GM23338 (cell line): ENCODE measurements around the gene PLK2. TPM values are rescaled to one million over a fixed set of nuclear protein-coding genes. Genes with fewer than 3 reads are reported as not detected.

Source experiments
- ATAC-seq: fragments of 200-7000 bp; cut with Tn5 transposase; 3 replicates; pipeline ENCODE4 v1.9.1; 2020
- DNase-seq: peaks from one replicate; pipeline ENCODE4 v3.0.0-alpha.2; 2015; ENCODE audit warnings: low spot score
- H2AFZ ChIP-seq: fragments of 200-600 bp; sonication (generic); 2 replicates; pipeline ENCODE4 v1.8.0; 2016; ENCODE audit warnings: antibody characterized with exemption, mild to moderate bottlenecking, moderate library complexity
- H3F3A ChIP-seq: fragments of 200-600 bp; sonication (generic); replicated peaks from 2 replicates; pipeline ENCODE4 v1.8.0; 2017; ENCODE audit warnings: antibody characterized with exemption, mixed run types, low read depth
- H3K27ac ChIP-seq: fragments of 200-600 bp; sonication (generic); 2 replicates; pipeline ENCODE4 v1.6.1; 2016; ENCODE audit warnings: low read depth
- H3K27me3 ChIP-seq: fragments of 200-600 bp; sonication (generic); 2 replicates; pipeline ENCODE4 v1.8.0; 2016; ENCODE audit warnings: mild to moderate bottlenecking, mixed run types, moderate library complexity; ENCODE audit not compliant: insufficient read depth
- H3K36me3 ChIP-seq: fragments of 200-600 bp; sonication (generic); 2 replicates; pipeline ENCODE4 v1.8.0; 2016; ENCODE audit warnings: mild to moderate bottlenecking; ENCODE audit not compliant: insufficient read depth
- H3K4me1 ChIP-seq: fragments of 200-600 bp; sonication (generic); 2 replicates; pipeline ENCODE4 v1.8.0; 2016; ENCODE audit warnings: mild to moderate bottlenecking, moderate library complexity; ENCODE audit not compliant: insufficient read depth
- H3K4me2 ChIP-seq: fragments of 200-600 bp; sonication (generic); 2 replicates; pipeline ENCODE4 v1.7.1; 2017; ENCODE audit warnings: mixed run types
- H3K4me3 ChIP-seq: fragments of 200-600 bp; sonication (generic); 2 replicates; pipeline ENCODE4 v1.6.1; 2016; ENCODE audit warnings: mixed run types
- H3K79me2 ChIP-seq: fragments of 200-600 bp; sonication (generic); replicated peaks from 2 replicates; pipeline ENCODE4 v1.8.0; 2017; ENCODE audit warnings: mild to moderate bottlenecking; ENCODE audit not compliant: insufficient read depth
- H3K9me2 ChIP-seq: fragments of 200-600 bp; sonication (generic); 2 replicates; pipeline ENCODE4 v1.8.0; 2017; ENCODE audit not compliant: insufficient read depth
- H4K20me1 ChIP-seq: fragments of 200-600 bp; sonication (generic); replicated peaks from 2 replicates; pipeline ENCODE4 v1.8.0; 2017; ENCODE audit warnings: mild to moderate bottlenecking; ENCODE audit not compliant: insufficient read depth
- H3K27ac Mint-ChIP-seq: 2 replicates; pipeline ENCODE4 v1.8.0; 2020; ENCODE audit warnings: inconsistent platforms, mild to moderate bottlenecking, moderate library complexity, mixed read lengths
- H3K27me3 Mint-ChIP-seq: 3 replicates; pipeline ENCODE4 v1.8.0; 2022; ENCODE audit warnings: low read depth, mild to moderate bottlenecking, moderate library complexity, mixed read lengths, inconsistent platforms; ENCODE audit not compliant: insufficient read depth, poor library complexity
- H3K36me3 Mint-ChIP-seq: 3 replicates; pipeline ENCODE4 v1.8.0; 2021; ENCODE audit warnings: low read depth, mild to moderate bottlenecking, inconsistent platforms, moderate library complexity, mixed read lengths
- H3K4me1 Mint-ChIP-seq: 3 replicates; pipeline ENCODE4 v1.8.0; 2020; ENCODE audit warnings: mild to moderate bottlenecking, inconsistent platforms, mixed read lengths
- H3K4me3 Mint-ChIP-seq: 3 replicates; pipeline ENCODE4 v1.8.0; 2021; ENCODE audit warnings: moderate library complexity, mild to moderate bottlenecking, inconsistent platforms, mixed read lengths
- H3K9me3 Mint-ChIP-seq: 3 replicates; pipeline ENCODE4 v1.8.0; 2020; ENCODE audit warnings: moderate library complexity, mild to moderate bottlenecking, inconsistent platforms, mixed read lengths
- CREB1 ChIP-seq: fragments of 250-450 bp; sonication (Bioruptor Pico); IDR thresholded peaks from 2 replicates; pipeline ENCODE4 v1.5.0; 2020; ENCODE audit warnings: low read depth, mild to moderate bottlenecking, moderate library complexity
- CTCF ChIP-seq, 2 experiments: fragments of 200-600 bp in 1 of 2; sonication (generic) in 1 of 2; conservative IDR thresholded peaks; 2 replicates each; pipeline versions ENCODE4 v1.5.1 to v1.6.1; 2016 to 2017; ENCODE audit warnings: antibody characterized with exemption in 2 of 2, low read depth in 2 of 2, mild to moderate bottlenecking in 2 of 2, moderate library complexity in 1 of 2
- ETS1 ChIP-seq: IDR thresholded peaks from 2 replicates; pipeline ENCODE4 v1.6.1; 2016; ENCODE audit warnings: antibody characterized with exemption
- EZH2 ChIP-seq: fragments of 200-600 bp; sonication (generic); IDR thresholded peaks from one replicate; pipeline ENCODE4 v1.8.0; 2017; ENCODE audit warnings: antibody characterized with exemption, mild to moderate bottlenecking, low read depth; ENCODE audit not compliant: unreplicated experiment
- EZH2phosphoT487 ChIP-seq: fragments of 200-600 bp; sonication (generic); IDR thresholded peaks from one replicate; pipeline ENCODE4 v1.8.1; 2018; ENCODE audit warnings: antibody characterized with exemption; ENCODE audit not compliant: unreplicated experiment
- JUNB ChIP-seq: IDR thresholded peaks from one replicate; pipeline ENCODE4 v1.6.1; 2016; ENCODE audit warnings: antibody characterized with exemption; ENCODE audit not compliant: unreplicated experiment
- NANOG ChIP-seq: IDR thresholded peaks from 2 replicates; pipeline ENCODE4 v1.6.1; 2016; ENCODE audit warnings: antibody characterized with exemption, borderline replicate concordance
- POLR2AphosphoS5 ChIP-seq: IDR thresholded peaks from 2 replicates; pipeline ENCODE4 v1.6.1; 2016; ENCODE audit warnings: antibody characterized with exemption, low read depth
- REST ChIP-seq: IDR thresholded peaks from one replicate; pipeline ENCODE4 v1.6.1; 2018; ENCODE audit warnings: antibody characterized with exemption; ENCODE audit not compliant: unreplicated experiment
- STAT1 ChIP-seq: IDR thresholded peaks from one replicate; pipeline ENCODE4 v1.6.1; 2016; ENCODE audit warnings: antibody characterized with exemption; ENCODE audit not compliant: unreplicated experiment
- ZNF114 ChIP-seq: fragments of 250-450 bp; sonication (Bioruptor Pico); IDR thresholded peaks from 2 replicates; pipeline ENCODE4 v1.5.0; 2020; ENCODE audit warnings: mild to moderate bottlenecking, moderate library complexity
- ZNF331 ChIP-seq: fragments of 250-450 bp; sonication (Bioruptor Pico); IDR thresholded peaks from 2 replicates; pipeline ENCODE4 v1.5.0; 2020; ENCODE audit warnings: low read depth, mild to moderate bottlenecking, moderate library complexity
- ZNF462 ChIP-seq: fragments of 250-450 bp; sonication (Bioruptor Pico); IDR thresholded peaks from 2 replicates; pipeline ENCODE4 v1.5.0; 2020; ENCODE audit warnings: mild to moderate bottlenecking, moderate library complexity
- polyA plus RNA-seq: library from polyadenylated mRNA; unstranded; fragments of >200 nt; fragmentation: Nextera tagmentation; extraction: Ambion mirVana; gene quantifications from 2 replicates; pipeline ENCODE4 v1.2.1, GENCODE V29; 2016
- total RNA-seq: library from RNA; depleted of rRNA; stranded (reverse); fragments of >200 nt; shearing (Covaris generic); gene quantifications from 2 replicates; pipeline ENCODE4 v1.2.3, GENCODE V29; 2014

PLK2 gene
- total and polyA plus RNA-seq, 2 experiments from 2014 or later: 13.5 to 30.0 TPM

GRCh38 chr5:58447226-58447625 lies 12.7 kb downstream of the PLK2 start:
- H3F3A ChIP-seq: no peaks in the 10 kb centered on the region
- DNase-seq: no peak
- no peak overlapping the region for H3K4me2 ChIP-seq
- TF ChIP-seq ZNF462 (CRISPR knock-in tag): no peak
- no peak for TF ChIP-seq ETS1
- no peak for TF ChIP-seq CTCF (conservative IDR thresholded peaks at IDR 0.05; ENCODE audit: low read depth in 2 of 2)
- TF ChIP-seq NANOG: no peak
- no peak for TF ChIP-seq ZNF331 (CRISPR knock-in tag)
- no peak for TF ChIP-seq POLR2AphosphoS5
- TF ChIP-seq STAT1: no peak
- TF ChIP-seq REST: no peak
- no peak for TF ChIP-seq JUNB
- no peak for TF ChIP-seq CREB1
- no peak for TF ChIP-seq EZH2phosphoT487
- TF ChIP-seq EZH2: no peak
- TF ChIP-seq ZNF114 (CRISPR knock-in tag): no peak
- Mint-ChIP-seq H3K9me3 (peaks cover 10% of the 10 kb centered on the region; the same call in 2 of the 3 replicates), H3K36me3 (peaks cover 6% of the 10 kb centered on the region; the same call in 2 of the 3 replicates), H3K27me3 (no peaks in the 10 kb centered on the region), H3K4me3 (no peak overlapping the region), H3K27ac (no peak overlapping the region), H3K4me1 (no peaks in the 10 kb centered on the region)
- H3K79me2 ChIP-seq: no peaks in the 10 kb centered on the region
- 0 out of 2 replicates have a peak, but pooled peaks cover 3% of the 10 kb centered on the region for H3K9me2 ChIP-seq
- H2AFZ ChIP-seq: no peak overlapping the region
- no peak for ATAC-seq
- no peaks in the 10 kb centered on the region for H4K20me1 ChIP-seq
- no peak overlapping the region for H3K4me3 ChIP-seq
- no peaks in the 10 kb centered on the region for H3K4me1 ChIP-seq
- H3K27me3 ChIP-seq: no peaks in the 10 kb centered on the region
- no peaks in the 10 kb centered on the region for H3K36me3 ChIP-seq
- no peak overlapping the region for H3K27ac ChIP-seq
